ENCODE measurements around the gene NFIC.

NFIC gene

GRCh38 chr19:3513229-3514140 lies 147.1 kb downstream of the NFIC start:
- Histone ChIP-seq H3K4me1 (ENCODE audit: control insufficient read depth, insufficient read depth, low read length) (peaks cover 27% of the 10 kb centered on the region), H3K9ac (ENCODE audit: low read length) (no peak overlapping the region)

DNA sequence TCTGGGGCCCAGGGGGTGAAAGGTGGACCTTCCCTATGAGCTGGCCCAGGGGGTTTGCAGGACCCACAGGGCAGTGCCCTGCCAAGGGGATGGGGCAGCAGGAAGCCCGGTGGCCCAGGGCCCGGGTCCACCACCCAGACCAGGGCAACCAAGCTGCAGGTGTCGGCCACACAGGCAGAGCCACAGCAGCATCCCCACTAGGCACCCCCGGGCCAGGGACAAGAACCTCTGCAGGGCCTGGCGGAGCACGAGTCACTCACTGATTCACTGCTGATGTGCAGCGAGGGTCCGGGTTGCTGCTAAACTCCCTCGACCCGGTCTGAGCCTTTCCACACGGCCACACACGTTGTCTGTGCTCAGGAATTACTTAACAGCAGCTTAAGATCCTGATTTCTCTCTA lies 148.5 kb downstream of the NFIC start:
- Histone ChIP-seq H3K36me3 (ENCODE audit: control insufficient read depth, insufficient read depth, low read length) (peaks cover 11% of the 10 kb centered on the region), H3K27me3 (ENCODE audit: control insufficient read depth, insufficient read depth, low read length) (no peaks in the 10 kb centered on the region), H3K27ac (ENCODE audit: low read depth, low read length) (0 out of 2 replicates have a peak overlapping the region, but pooled peaks have one; percentile 1), H3K4me3 (ENCODE audit: low read depth, low read length) (no peak overlapping the region), H3K9me3 (ENCODE audit: control insufficient read depth, insufficient read depth, low read depth, low read length) (no peaks in the 10 kb centered on the region), H3K9ac (ENCODE audit: low read length) (no peak overlapping the region), H3K4me1 (ENCODE audit: control insufficient read depth, insufficient read depth, low read length) (peaks cover 41% of the 10 kb centered on the region)

More at GRCh38 chr19:3513229-3514140, 147.1 kb downstream of the NFIC start:
- Histone ChIP-seq H3K9me3 (ENCODE audit: control insufficient read depth, insufficient read depth, low read depth, low read length) (no peaks in the 10 kb centered on the region), H3K27ac (ENCODE audit: low read depth, low read length) (no peak overlapping the region), H3K4me3 (ENCODE audit: low read depth, low read length) (no peak overlapping the region), H3K36me3 (ENCODE audit: control insufficient read depth, insufficient read depth, low read length) (peaks cover 19% of the 10 kb centered on the region), H3K27me3 (ENCODE audit: control insufficient read depth, insufficient read depth, low read length) (no peaks in the 10 kb centered on the region)

DNA sequence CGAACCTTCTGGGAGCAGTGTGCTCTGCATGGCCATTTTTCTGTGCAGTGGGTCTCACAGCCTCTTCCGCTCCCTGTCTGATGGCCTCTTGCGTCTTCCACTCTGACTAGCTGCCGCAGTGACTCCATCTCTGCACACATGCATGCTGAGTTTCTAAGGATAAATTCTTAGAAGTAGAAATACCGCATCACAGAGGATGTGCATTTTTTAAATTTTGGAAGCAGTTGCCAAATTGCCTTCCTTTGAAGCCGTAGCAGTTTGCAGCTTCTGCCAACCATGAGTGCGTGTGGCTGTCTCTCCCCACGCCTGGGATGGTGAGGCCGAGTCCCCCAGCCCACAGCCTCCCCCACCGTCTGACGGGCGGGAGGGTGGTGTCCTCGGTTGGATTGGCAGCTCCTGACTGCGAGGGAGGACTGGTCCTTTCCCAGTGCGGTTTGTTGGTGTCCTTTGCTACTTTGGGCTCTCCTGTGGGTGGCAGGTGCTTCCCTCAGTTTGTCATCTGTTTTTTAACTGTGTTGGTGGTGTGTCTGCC lies 149.6 kb downstream of the NFIC start:
- Histone ChIP-seq H3K36me3 (ENCODE audit: control insufficient read depth, insufficient read depth, low read length) (peaks cover 6% of the 10 kb centered on the region), H3K27ac (ENCODE audit: low read depth, low read length) (no peak overlapping the region), H3K4me1 (ENCODE audit: control insufficient read depth, insufficient read depth, low read length) (peaks cover 50% of the 10 kb centered on the region), H3K9ac (ENCODE audit: low read length) (no peak overlapping the region), H3K4me3 (ENCODE audit: low read depth, low read length) (no peak overlapping the region), H3K27me3 (ENCODE audit: control insufficient read depth, insufficient read depth, low read length) (no peaks in the 10 kb centered on the region), H3K9me3 (ENCODE audit: control insufficient read depth, insufficient read depth, low read depth, low read length) (no peaks in the 10 kb centered on the region)

GRCh38 chr19:3516675-3517207 lies 150.4 kb downstream of the NFIC start:
- H3K4me3 ChIP-seq (ENCODE audit: low read depth, low read length): no peak overlapping the region
- no peak overlapping the region for H3K9ac ChIP-seq (ENCODE audit: low read length)
- H3K9me3 ChIP-seq (ENCODE audit: control insufficient read depth, insufficient read depth, low read depth, low read length): no peaks in the 10 kb centered on the region
- peaks cover 4% of the 10 kb centered on the region for H3K36me3 ChIP-seq (ENCODE audit: control insufficient read depth, insufficient read depth, low read length)
- H3K27ac ChIP-seq (ENCODE audit: low read depth, low read length): no peak overlapping the region
- H3K4me1 ChIP-seq (ENCODE audit: control insufficient read depth, insufficient read depth, low read length): peaks cover 53% of the 10 kb centered on the region
- no peaks in the 10 kb centered on the region for H3K27me3 ChIP-seq (ENCODE audit: control insufficient read depth, insufficient read depth, low read length)

- Histone ChIP-seq H3K9me3 (ENCODE audit: control insufficient read depth, insufficient read depth, low read depth, low read length) (no peaks in the 10 kb centered on the region), H3K4me3 (ENCODE audit: low read depth, low read length) (no peak overlapping the region), H3K4me1 (ENCODE audit: control insufficient read depth, insufficient read depth, low read length) (peaks cover 53% of the 10 kb centered on the region), H3K36me3 (ENCODE audit: control insufficient read depth, insufficient read depth, low read length) (peaks cover 8% of the 10 kb centered on the region), H3K27ac (ENCODE audit: low read depth, low read length) (0 out of 2 replicates have a peak overlapping the region, but pooled peaks have one; percentile 31), H3K9ac (ENCODE audit: low read length) (peak overlapping the region; percentile 29), H3K27me3 (ENCODE audit: control insufficient read depth, insufficient read depth, low read length) (no peaks in the 10 kb centered on the region)
Measured at GRCh38 chr19:3517638-3518037, 151.3 kb downstream of the NFIC start.

GRCh38 chr19:3518255-3518654 lies 151.9 kb downstream of the NFIC start:
- H3K27me3 ChIP-seq (ENCODE audit: control insufficient read depth, insufficient read depth, low read length): no peaks in the 10 kb centered on the region
- H3K4me3 ChIP-seq (ENCODE audit: low read depth, low read length): peak overlapping the region; percentile 37
- peaks cover 52% of the 10 kb centered on the region for H3K4me1 ChIP-seq (ENCODE audit: control insufficient read depth, insufficient read depth, low read length)
- peak overlapping the region; percentile 65 for H3K9ac ChIP-seq (ENCODE audit: low read length)
- peak overlapping the region; percentile 76 for H3K27ac ChIP-seq (ENCODE audit: low read depth, low read length)
- H3K9me3 ChIP-seq (ENCODE audit: control insufficient read depth, insufficient read depth, low read depth, low read length): no peaks in the 10 kb centered on the region
- peaks cover 10% of the 10 kb centered on the region for H3K36me3 ChIP-seq (ENCODE audit: control insufficient read depth, insufficient read depth, low read length)

DNA sequence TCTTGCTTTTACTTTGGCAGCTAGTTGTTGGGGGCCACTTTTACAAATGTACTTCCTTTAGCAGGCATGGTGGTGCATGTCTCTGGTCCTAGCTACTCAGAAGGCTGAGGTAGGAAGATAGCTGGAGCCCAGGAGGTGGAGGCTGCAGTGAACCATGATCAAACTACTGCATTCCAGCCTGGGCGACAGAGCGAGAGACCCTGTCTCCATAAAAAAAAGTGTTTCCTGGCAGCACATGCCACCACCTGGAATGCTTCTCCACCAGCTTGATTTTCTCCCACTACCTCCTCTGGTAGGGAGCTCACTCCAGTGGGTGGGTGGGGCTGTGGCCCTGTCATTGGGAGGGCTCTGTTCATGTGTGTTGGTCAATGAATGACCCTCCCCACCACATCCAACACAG lies 152.3 kb downstream of the NFIC start:
- H3K27ac ChIP-seq (ENCODE audit: low read depth, low read length): peak overlapping the region; percentile 76
- peaks cover 48% of the 10 kb centered on the region for H3K4me1 ChIP-seq (ENCODE audit: control insufficient read depth, insufficient read depth, low read length)
- peak overlapping the region; percentile 65 for H3K9ac ChIP-seq (ENCODE audit: low read length)
- H3K36me3 ChIP-seq (ENCODE audit: control insufficient read depth, insufficient read depth, low read length): peaks cover 14% of the 10 kb centered on the region
- peak overlapping the region; percentile 37 for H3K4me3 ChIP-seq (ENCODE audit: low read depth, low read length)
- H3K27me3 ChIP-seq (ENCODE audit: control insufficient read depth, insufficient read depth, low read length): no peaks in the 10 kb centered on the region
- H3K9me3 ChIP-seq (ENCODE audit: control insufficient read depth, insufficient read depth, low read depth, low read length): no peaks in the 10 kb centered on the region

Measured in HUES6 (cell line).